ENCODE measurements around the gene LOXL1. TPM values are rescaled to one million over a fixed set of nuclear protein-coding genes. Genes with fewer than 3 reads are reported as not detected.
A peak's percentile ranks its signal among the peaks of the same experiment; 100 is the strongest.

LOXL1 gene
- total RNA-seq, 2 experiments from 2014 or later, result 3.4 to 3.5 TPM

DNA sequence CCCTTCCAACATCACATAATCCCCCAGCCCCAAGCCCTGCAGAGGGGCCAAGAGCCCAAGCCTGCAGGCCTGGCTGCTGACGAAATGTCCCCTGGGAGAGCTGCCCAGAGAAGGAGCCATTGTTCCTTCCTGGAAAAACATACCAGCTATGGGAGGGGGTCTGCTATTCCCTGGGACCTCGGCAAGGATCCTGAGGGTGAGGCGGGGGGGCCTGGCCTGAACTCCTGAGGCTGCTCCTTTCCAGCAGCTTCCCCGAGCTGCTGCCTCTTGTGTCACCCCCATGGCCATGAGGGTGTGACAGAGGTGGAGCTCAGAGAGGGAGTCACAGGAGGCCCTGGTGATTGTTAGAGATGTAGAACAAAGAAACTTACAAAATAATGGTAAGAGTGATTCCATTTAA lies 12.9 kb downstream of the LOXL1 start:
- Mint-ChIP-seq H3K36me3 (ENCODE audit: low read depth) (no peaks in the 10 kb centered on the region), H3K27me3 (no peaks in the 10 kb centered on the region), H3K9me3 (no peaks in the 10 kb centered on the region), H3K4me3 (no peak overlapping the region), H3K27ac (peak overlapping the region; percentile 58), H3K4me1 (peaks cover 19% of the 10 kb centered on the region)
- ChIA-PET POLR2A (no interaction called here), CTCF (interaction anchor here (1.2 to 1.4 kb wide), 2 partner anchors 12 to 34 kb away, joined by 4 to 6 read pairs; no protein-coding TSS in a partner anchor)
- no peak for DNase-seq

DNA sequence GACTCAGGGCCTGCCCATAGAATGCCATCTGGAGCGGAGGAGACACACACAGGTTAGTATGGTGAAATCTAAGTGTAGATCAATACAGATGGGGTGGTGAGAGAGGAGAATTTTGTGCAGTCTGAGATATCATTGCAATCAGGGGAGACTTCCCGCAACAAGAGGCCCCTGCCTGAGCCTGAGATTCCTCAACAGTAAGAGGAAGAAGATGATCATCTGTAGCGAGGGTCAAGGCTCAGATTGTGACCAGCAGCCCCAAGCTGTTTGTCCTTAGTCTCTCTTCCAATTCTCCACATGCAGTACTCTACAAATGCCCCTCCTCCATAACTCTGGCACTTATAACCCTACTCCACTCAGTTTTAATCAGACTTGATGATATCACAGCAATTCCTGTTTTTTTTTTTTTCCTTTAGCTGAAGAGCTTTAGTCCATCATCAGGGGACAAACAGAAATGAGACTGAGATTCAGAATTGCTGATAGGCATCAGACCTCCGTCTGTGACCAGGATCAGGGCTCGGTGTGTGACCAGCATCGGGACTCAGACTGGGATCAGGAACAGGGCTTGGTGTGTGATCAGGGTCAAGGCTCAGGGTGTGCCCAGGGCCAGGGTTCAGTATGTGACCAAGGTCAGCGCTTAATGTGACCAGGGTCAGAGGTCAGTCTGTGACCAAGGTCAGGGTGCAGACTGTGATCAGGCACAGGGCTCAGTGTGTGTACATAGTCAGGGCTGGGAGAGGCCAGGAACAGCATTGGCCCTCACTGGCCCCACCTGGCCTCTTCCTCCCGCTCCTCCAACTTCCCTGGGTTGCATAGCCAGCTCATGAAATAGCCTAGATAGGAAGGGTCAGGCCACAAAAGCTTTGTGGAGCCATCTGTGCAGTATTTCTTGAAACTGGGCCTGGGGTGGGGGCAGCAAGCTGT lies 14.1 kb downstream of the LOXL1 start:
- H3K27ac Mint-ChIP-seq, result no peak overlapping the region
- H3K27me3 Mint-ChIP-seq, result peaks cover 4% of the 10 kb centered on the region
- no peak overlapping the region for H3K4me3 Mint-ChIP-seq
- peaks cover 19% of the 10 kb centered on the region for H3K4me1 Mint-ChIP-seq
- H3K9me3 Mint-ChIP-seq, result no peaks in the 10 kb centered on the region
- ChIA-PET CTCF (interaction anchor here (1.0 to 1.3 kb wide), 3 partner anchors 9 to 33 kb away, joined by 3 to 4 read pairs (median 3); no protein-coding TSS in a partner anchor), POLR2A (no interaction called here)
- H3K36me3 Mint-ChIP-seq (ENCODE audit: low read depth), result no peaks in the 10 kb centered on the region
- no peak for DNase-seq

DNA sequence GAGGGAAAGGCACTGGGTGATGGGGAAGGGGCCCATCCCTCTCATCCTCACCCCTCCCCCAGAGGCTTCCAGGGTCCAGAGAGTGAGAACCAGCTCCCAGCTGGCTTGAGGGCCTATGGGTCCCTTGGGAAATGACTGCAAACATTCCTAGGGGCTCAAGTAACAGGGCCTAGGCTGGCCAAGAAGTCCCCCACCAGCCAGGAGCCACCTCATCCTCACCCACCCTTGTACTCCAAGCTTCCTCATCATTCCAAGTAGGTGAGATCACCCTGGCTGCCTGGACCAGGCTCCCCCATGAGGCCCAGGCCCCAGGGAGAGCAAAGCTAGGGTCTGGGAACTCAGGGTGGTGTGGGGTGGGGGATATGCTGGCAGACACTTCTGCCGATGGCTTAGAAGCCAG lies 14.8 kb downstream of the LOXL1 start:
- Mint-ChIP-seq H3K4me3 (no peak overlapping the region), H3K36me3 (ENCODE audit: low read depth) (no peaks in the 10 kb centered on the region), H3K4me1 (peaks cover 21% of the 10 kb centered on the region), H3K27ac (peak overlapping the region; percentile 78), H3K27me3 (peaks cover 4% of the 10 kb centered on the region), H3K9me3 (no peaks in the 10 kb centered on the region)
- CTCF ChIA-PET, result interaction anchor here (1.3 kb wide), 1 partner anchor 17 kb away, joined by 3 read pairs; no protein-coding TSS in a partner anchor
- POLR2A ChIA-PET, result no interaction called here
- DNase-seq, result no peak

DNA sequence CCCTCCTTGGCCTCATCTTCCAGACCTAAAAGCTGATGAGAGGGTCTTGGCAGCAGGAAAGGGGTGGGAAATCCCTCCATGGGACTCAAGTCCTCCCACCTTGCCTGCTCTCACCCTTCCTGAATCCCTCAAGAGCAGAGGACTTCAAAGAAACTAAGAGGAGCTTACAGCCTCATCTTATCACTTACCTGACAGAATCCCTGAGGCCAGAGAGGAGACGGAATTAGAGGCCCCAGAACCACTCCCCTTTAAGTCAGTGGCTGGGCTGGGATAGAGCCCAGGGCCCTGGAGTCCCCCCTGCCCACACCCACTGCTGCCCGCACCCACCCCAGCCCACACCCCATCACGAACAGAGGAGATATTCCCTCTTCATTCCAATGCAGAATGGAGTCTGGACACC lies 15.2 kb downstream of the LOXL1 start:
- Mint-ChIP-seq H3K27me3 (peaks cover 4% of the 10 kb centered on the region), H3K4me3 (no peak overlapping the region), H3K36me3 (ENCODE audit: low read depth) (no peaks in the 10 kb centered on the region), H3K27ac (peak overlapping the region; percentile 78), H3K4me1 (peaks cover 21% of the 10 kb centered on the region), H3K9me3 (no peaks in the 10 kb centered on the region)
- ChIA-PET POLR2A (no interaction called here), CTCF (interaction anchor here (1.3 kb wide), 1 partner anchor 17 kb away, joined by 3 read pairs; no protein-coding TSS in a partner anchor)
- no peak for DNase-seq

DNA sequence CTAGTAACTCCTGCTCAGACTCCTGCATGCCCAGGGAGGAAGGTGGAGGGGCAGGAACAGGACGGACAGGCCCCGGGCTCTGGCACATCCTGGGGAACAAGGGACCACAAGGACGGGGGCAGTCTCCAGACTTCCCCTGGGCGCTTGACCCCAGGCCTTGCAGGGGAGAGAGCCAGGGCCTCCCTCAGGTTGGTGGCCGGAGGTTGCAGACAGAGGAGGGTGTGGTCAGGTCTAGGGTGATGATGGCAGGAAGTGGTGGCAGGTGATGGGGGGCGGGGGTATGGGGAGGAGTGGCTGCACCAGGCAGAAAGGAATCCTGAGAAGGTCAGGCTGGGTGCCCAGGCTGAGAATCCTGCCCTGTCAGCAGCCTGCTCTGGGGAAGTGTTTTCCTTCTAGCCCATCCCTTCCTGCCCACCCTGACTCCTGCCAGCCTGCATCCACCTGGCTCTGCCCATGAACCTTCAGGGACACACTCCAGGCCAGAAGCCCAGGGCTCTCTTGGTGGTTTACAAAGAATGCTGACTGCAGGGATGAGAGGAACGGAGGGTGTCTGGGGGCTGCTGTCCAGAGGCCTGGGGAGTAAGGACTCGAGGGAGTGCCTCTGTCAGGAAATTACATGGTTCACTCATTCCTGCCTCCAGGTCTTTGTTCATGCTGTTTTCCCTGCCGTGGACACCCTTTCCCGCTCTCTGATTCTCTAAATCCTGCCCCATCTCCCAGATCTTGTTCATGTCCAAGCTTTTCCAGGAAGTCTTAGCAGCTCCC lies 15.8 kb downstream of the LOXL1 start:
- ChIA-PET POLR2A (no interaction called here), CTCF (interaction anchor here (0.9 to 1.3 kb wide), 4 partner anchors 9 to 16 kb away, joined by 3 to 4 read pairs (median 3); no protein-coding TSS in a partner anchor)
- Mint-ChIP-seq H3K4me1 (peaks cover 22% of the 10 kb centered on the region), H3K27ac (peak overlapping the region; percentile 57), H3K4me3 (no peak overlapping the region), H3K27me3 (peaks cover 4% of the 10 kb centered on the region), H3K36me3 (ENCODE audit: low read depth) (no peaks in the 10 kb centered on the region), H3K9me3 (no peaks in the 10 kb centered on the region)
- peak; percentile 22 for DNase-seq

DNA sequence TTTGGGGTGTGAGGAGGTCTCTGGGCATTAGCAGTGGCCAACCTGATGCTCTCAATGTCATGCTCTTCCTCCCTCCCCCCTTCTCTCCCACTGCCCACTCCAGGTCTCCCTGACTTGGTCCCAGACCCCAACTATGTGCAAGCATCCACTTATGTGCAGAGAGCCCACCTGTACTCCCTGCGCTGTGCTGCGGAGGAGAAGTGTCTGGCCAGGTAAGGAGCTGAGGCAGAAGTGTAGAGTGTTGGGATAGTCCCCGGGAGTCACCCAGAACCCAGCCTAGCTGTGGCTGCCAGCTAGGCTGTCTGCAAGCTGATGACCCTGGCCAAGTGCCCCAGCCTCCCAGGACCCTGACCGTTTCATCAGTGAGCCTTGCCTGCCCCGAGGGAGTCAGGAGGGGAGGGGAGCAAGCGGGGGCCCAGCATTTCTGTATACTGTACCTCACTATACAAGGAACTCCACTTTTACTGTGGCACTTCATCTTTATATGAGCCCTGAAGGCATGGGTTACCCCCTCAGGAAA lies 16.5 kb downstream of the LOXL1 start:
- H3K27ac Mint-ChIP-seq, result peak overlapping the region; percentile 41
- ChIA-PET POLR2A (no interaction called here), CTCF (interaction anchor here (0.9 to 1.3 kb wide), 4 partner anchors 8 to 15 kb away, joined by 3 to 4 read pairs (median 4); no protein-coding TSS in a partner anchor)
- no peak overlapping the region for H3K4me3 Mint-ChIP-seq
- H3K36me3 Mint-ChIP-seq (ENCODE audit: low read depth), result no peaks in the 10 kb centered on the region
- peaks cover 4% of the 10 kb centered on the region for H3K27me3 Mint-ChIP-seq
- peaks cover 22% of the 10 kb centered on the region for H3K4me1 Mint-ChIP-seq
- no peak for DNase-seq
- no peaks in the 10 kb centered on the region for H3K9me3 Mint-ChIP-seq

DNA sequence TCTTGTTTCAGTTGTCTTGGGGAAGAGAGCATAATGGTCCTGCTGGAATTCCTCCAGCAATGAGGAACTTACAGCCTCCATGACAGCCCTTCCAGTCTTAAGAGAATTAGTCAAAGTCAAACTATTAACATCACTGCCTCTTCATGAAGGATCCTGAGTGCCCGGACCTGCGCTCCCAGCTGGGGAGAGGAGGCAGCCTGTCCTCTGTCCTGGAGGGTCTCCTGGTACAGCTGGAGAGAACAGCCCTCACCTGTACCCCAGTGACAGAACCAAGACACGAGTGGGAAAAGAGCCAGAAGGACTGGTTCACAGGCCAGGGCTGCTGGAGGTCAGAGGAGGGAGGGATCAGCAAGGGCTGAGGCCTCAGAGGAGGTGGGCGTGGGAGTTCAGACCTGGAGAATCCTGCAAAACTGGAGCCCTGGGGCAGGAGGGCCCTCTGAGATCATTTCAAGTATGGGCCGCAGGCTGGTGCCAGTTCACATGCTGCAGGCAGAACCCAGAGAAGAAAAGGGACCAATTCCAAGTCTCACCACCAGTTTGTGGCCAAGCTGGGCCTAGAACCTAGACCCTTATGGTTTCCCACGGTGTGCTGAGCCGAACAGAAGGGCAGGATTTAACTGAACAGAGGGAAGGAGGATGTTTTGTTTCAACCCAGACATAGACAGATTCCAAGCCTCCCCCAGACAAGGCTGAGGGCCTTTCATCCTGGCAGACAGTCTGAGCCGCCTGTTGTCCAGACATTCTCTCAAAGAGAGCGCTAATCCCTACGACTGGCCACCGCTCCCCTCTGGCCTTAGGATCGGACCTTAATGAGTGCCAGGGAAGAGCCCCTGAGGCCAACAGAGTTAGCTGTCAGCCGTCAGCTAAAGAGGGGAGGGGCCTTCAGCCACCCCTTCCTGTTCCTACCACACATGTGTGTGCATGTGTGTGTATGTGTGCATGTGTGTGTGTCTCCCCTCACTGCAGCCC lies 18.2 kb downstream of the LOXL1 start:
- DNase-seq, result no peak
- Mint-ChIP-seq H3K9me3 (no peaks in the 10 kb centered on the region), H3K27me3 (peaks cover 4% of the 10 kb centered on the region), H3K4me3 (no peak overlapping the region), H3K36me3 (ENCODE audit: low read depth) (no peaks in the 10 kb centered on the region), H3K27ac (no peak overlapping the region), H3K4me1 (peaks cover 22% of the 10 kb centered on the region)
- CTCF ChIA-PET, result interaction anchor here (2.3 kb wide), 1 partner anchor 17 kb away, joined by 11 read pairs; no protein-coding TSS in a partner anchor
- POLR2A ChIA-PET, result no interaction called here

DNA sequence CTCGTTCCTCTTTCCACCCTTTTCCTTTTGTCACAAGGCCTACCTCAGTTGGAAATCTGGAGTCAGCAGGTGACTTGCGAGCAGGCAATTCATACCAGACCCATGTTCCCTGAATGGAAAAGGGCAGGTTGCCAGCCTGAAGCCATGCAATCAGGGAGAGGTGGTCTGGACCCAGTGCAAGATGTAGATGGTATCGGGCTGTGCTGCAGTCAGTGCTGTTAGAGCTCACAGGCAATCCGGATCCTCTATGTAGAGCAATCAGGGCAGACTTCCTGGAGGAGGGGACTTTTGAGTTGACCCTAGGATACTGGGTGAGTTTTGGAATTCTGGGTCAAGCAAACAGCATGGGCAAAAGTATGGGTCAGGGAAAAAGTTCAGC lies 18.9 kb downstream of the LOXL1 start:
- H3K27me3 Mint-ChIP-seq, result peaks cover 4% of the 10 kb centered on the region
- peaks cover 22% of the 10 kb centered on the region for H3K4me1 Mint-ChIP-seq
- H3K36me3 Mint-ChIP-seq (ENCODE audit: low read depth), result no peaks in the 10 kb centered on the region
- no peaks in the 10 kb centered on the region for H3K9me3 Mint-ChIP-seq
- CTCF ChIA-PET, result interaction anchor here (1.3 to 2.3 kb wide), 2 partner anchors 14 to 17 kb away, joined by 3 to 11 read pairs; no protein-coding TSS in a partner anchor
- no peak overlapping the region for H3K4me3 Mint-ChIP-seq
- POLR2A ChIA-PET, result no interaction called here
- H3K27ac Mint-ChIP-seq, result no peak overlapping the region
- DNase-seq, result no peak

DNA sequence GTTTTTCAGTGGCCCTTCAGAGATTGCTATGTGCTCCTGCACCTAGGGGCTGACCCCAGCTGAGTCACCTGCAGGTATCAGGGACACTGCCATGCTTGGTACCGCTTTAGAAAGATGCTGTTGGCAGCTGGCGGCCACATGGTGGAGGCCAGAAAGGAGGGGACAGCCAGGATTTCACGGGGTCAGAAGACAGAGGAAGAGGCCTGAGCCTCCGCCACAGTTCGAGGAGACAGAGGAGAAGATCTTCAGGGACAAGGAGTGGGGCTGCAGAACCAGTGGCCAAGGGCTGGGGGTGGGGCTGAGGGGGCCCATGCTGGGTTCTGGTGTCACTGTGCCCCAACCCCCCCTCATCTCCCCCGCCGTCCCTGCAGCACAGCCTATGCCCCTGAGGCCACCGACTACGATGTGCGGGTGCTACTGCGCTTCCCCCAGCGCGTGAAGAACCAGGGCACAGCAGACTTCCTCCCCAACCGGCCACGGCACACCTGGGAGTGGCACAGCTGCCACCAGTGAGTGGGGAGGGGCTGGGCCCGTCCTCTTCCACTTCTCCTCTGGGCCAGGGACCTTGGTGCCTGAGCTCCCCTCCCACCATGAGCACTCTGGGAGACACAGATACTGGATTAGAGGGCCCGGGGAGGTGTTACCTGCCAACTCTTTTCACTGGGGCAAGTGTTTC lies 19.9 kb downstream of the LOXL1 start:
- H3K4me1 Mint-ChIP-seq, result peaks cover 24% of the 10 kb centered on the region
- ChIA-PET CTCF (interaction anchor here (1.2 to 2.3 kb wide), 3 partner anchors 15 to 19 kb away, joined by 3 to 11 read pairs (median 3); no protein-coding TSS in a partner anchor), POLR2A (no interaction called here)
- H3K27ac Mint-ChIP-seq, result no peak overlapping the region
- DNase-seq, result no peak
- H3K4me3 Mint-ChIP-seq, result no peak overlapping the region
- no peaks in the 10 kb centered on the region for H3K9me3 Mint-ChIP-seq
- no peaks in the 10 kb centered on the region for H3K36me3 Mint-ChIP-seq (ENCODE audit: low read depth)
- peaks cover 4% of the 10 kb centered on the region for H3K27me3 Mint-ChIP-seq

DNA sequence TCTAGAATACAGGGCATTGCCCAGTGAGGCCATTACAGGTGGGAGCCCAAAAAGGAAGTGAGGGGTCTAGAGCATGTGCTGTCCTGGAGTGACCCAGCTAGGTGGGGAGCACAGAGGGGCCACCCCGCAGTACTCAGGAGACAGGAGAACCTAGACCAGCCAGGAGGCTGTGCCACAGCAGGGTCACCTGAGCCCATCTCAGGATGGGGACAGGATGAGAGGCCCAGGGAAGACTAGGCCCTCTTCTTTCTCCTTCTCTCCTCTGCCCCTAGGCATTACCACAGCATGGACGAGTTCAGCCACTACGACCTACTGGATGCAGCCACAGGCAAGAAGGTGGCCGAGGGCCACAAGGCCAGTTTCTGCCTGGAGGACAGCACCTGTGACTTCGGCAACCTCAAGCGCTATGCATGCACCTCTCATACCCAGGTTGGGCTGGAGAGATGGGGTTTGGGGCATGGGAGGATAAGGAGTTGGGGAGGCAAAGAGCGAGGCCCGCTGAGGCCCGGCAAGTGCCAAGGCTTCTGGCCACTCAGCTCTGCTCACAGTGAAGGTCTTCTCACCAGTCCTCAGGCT lies 20.6 kb downstream of the LOXL1 start:
- peaks cover 4% of the 10 kb centered on the region for H3K27me3 Mint-ChIP-seq
- H3K36me3 Mint-ChIP-seq (ENCODE audit: low read depth), result no peaks in the 10 kb centered on the region
- H3K4me1 Mint-ChIP-seq, result peaks cover 21% of the 10 kb centered on the region
- H3K9me3 Mint-ChIP-seq, result no peaks in the 10 kb centered on the region
- H3K27ac Mint-ChIP-seq, result no peak overlapping the region
- H3K4me3 Mint-ChIP-seq, result no peak overlapping the region
- ChIA-PET POLR2A (no interaction called here), CTCF (interaction anchor here (1.2 to 2.3 kb wide), 3 partner anchors 15 to 19 kb away, joined by 3 to 11 read pairs (median 3); no protein-coding TSS in a partner anchor)
- DNase-seq, result no peak

DNA sequence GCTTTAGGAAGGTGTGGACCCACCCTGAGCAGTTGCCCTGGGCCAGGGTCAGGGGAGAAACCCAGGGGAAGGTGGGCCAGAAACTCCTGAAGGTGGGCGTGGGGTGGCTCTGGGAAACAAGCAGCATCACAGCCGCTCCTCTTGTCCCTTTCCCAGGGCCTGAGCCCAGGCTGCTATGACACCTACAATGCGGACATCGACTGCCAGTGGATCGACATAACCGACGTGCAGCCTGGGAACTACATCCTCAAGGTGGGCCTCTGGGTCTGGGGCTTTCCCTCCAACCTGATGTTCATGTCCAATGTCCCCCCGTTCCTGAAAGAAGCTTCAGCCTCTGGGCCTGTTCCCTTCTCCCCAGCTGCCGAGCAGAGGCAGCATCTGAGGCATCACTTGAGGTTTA lies 21.4 kb downstream of the LOXL1 start:
- Mint-ChIP-seq H3K27me3 (peaks cover 4% of the 10 kb centered on the region), H3K4me1 (peaks cover 18% of the 10 kb centered on the region), H3K27ac (no peak overlapping the region), H3K36me3 (ENCODE audit: low read depth) (no peaks in the 10 kb centered on the region), H3K4me3 (no peak overlapping the region), H3K9me3 (no peaks in the 10 kb centered on the region)
- ChIA-PET CTCF (interaction anchor here (1.2 kb wide), 1 partner anchor 18 kb away, joined by 3 read pairs; no protein-coding TSS in a partner anchor), POLR2A (no interaction called here)
- no peak for DNase-seq

All from activated CD4-positive, alpha-beta T cell treated with anti-CD3 and anti-CD28 coated beads, Interleukin-2, amount 10 ng/mL, durations not matched to agents 7 days and 5 days (primary cell).